ENCODE measurements around the gene CCNI2. TPM values are rescaled to one million over a fixed set of nuclear protein-coding genes. Genes with fewer than 3 reads are reported as not detected.

CCNI2 gene
- total and polyA plus RNA-seq, 2 experiments from 2014 or later = 0.73 TPM; not detected in 1

- H3K36me3 ChIP-seq (ENCODE audit: low read depth) = no peaks in the 10 kb centered on the region
- H2AFZ ChIP-seq = no peak overlapping the region
- H3K9ac ChIP-seq = no peak overlapping the region
- no peaks in the 10 kb centered on the region for H3K9me3 ChIP-seq (ENCODE audit: low read depth)
- H3K9me2 ChIP-seq (ENCODE audit: insufficient read depth) = no peaks in the 10 kb centered on the region
- peaks cover 4% of the 10 kb centered on the region for H4K20me1 ChIP-seq (ENCODE audit: insufficient read depth)
- no peak overlapping the region for H3K4me2 ChIP-seq (ENCODE audit: unreplicated experiment)
- H3K4me1 ChIP-seq (ENCODE audit: insufficient read depth) = peaks cover 34% of the 10 kb centered on the region
- H3K4me3 ChIP-seq = no peak overlapping the region
- peaks cover 81% of the 10 kb centered on the region for H3K79me2 ChIP-seq (ENCODE audit: insufficient read depth)
- 80 to 91% methylated on average over 5 of the region's 5 CpGs for WGBS, 2 experiments (ENCODE audit: low coverage in 1 of 2, low lambda C conversion rate in 2 of 2, missing lambda C conversion rate in 2 of 2)
- no peak for TF ChIP-seq EZH2phosphoT487 (IDR thresholded peaks at IDR 0.05; ENCODE audit: insufficient read depth, low read depth)
- TF ChIP-seq EZH2 (IDR thresholded peaks at IDR 0.05; ENCODE audit: insufficient read depth, poor library complexity, severe bottlenecking) = no peak
- in situ Hi-C loops (cut with MboI) = no loop called here
- no peak for DNase-seq
- no peaks in the 10 kb centered on the region for H3K27me3 ChIP-seq (replicated peaks; ENCODE audit: insufficient read depth)
- no peak overlapping the region for H3K27ac ChIP-seq
- H3F3A ChIP-seq (ENCODE audit: insufficient read depth) = 0 out of 2 replicates have a peak, but pooled peaks cover 9% of the 10 kb centered on the region
These were observed 25.9 kb downstream of the CCNI2 start for GRCh38 chr5:132773114-132773513.

GRCh38 chr5:132773601-132774355 lies 26.6 kb downstream of the CCNI2 start:
- WGBS, 2 experiments (ENCODE audit: low coverage in 1 of 2, low lambda C conversion rate in 2 of 2, missing lambda C conversion rate in 2 of 2) = 68 to 77% methylated on average over 12 of the region's 12 CpGs
- no peak overlapping the region for H2AFZ ChIP-seq
- no peaks in the 10 kb centered on the region for H3K9me2 ChIP-seq (ENCODE audit: insufficient read depth)
- peaks cover 74% of the 10 kb centered on the region for H3K79me2 ChIP-seq (ENCODE audit: insufficient read depth)
- TF ChIP-seq EZH2phosphoT487 (IDR thresholded peaks at IDR 0.05; ENCODE audit: insufficient read depth, low read depth) (no peak), EZH2 (IDR thresholded peaks at IDR 0.05; ENCODE audit: insufficient read depth, poor library complexity, severe bottlenecking) (no peak)
- H3K36me3 ChIP-seq (ENCODE audit: low read depth) = no peaks in the 10 kb centered on the region
- peaks cover under 1% of the 10 kb centered on the region; the same call in 1 of the 2 replicates for H4K20me1 ChIP-seq (ENCODE audit: insufficient read depth)
- H3F3A ChIP-seq (ENCODE audit: insufficient read depth) = 0 out of 2 replicates have a peak, but pooled peaks cover 2% of the 10 kb centered on the region
- no peak overlapping the region for H3K4me3 ChIP-seq
- DNase-seq = no peak
- no peak overlapping the region for H3K4me2 ChIP-seq (ENCODE audit: unreplicated experiment)
- in situ Hi-C loops (cut with MboI) = no loop called here
- no peak overlapping the region for H3K9ac ChIP-seq
- no peaks in the 10 kb centered on the region for H3K9me3 ChIP-seq (ENCODE audit: low read depth)
- H3K27ac ChIP-seq = no peak overlapping the region
- no peaks in the 10 kb centered on the region for H3K27me3 ChIP-seq (replicated peaks; ENCODE audit: insufficient read depth)
- H3K4me1 ChIP-seq (ENCODE audit: insufficient read depth) = peaks cover 33% of the 10 kb centered on the region

- no peaks in the 10 kb centered on the region for H3K36me3 ChIP-seq (ENCODE audit: low read depth)
- no peak overlapping the region for H3K27ac ChIP-seq
- H3K4me3 ChIP-seq = no peak overlapping the region
- DNase-seq = peak; percentile 24
- H2AFZ ChIP-seq = no peak overlapping the region
- WGBS, 2 experiments (ENCODE audit: low coverage in 1 of 2, low lambda C conversion rate in 2 of 2, missing lambda C conversion rate in 2 of 2) = 26 to 37% methylated on average over 3 of the region's 3 CpGs
- H3K4me1 ChIP-seq (ENCODE audit: insufficient read depth) = peaks cover 33% of the 10 kb centered on the region
- no peaks in the 10 kb centered on the region for H3K27me3 ChIP-seq (replicated peaks; ENCODE audit: insufficient read depth)
- H3K9me2 ChIP-seq (ENCODE audit: insufficient read depth) = no peaks in the 10 kb centered on the region
- no peaks in the 10 kb centered on the region; the same call in 1 of the 2 replicates for H4K20me1 ChIP-seq (ENCODE audit: insufficient read depth)
- peaks cover 68% of the 10 kb centered on the region for H3K79me2 ChIP-seq (ENCODE audit: insufficient read depth)
- no peaks in the 10 kb centered on the region for H3K9me3 ChIP-seq (ENCODE audit: low read depth)
- in situ Hi-C loops (cut with MboI) = no loop called here
- H3K9ac ChIP-seq = no peak overlapping the region
- no peaks in the 10 kb centered on the region for H3F3A ChIP-seq (ENCODE audit: insufficient read depth)
- peak overlapping the region; percentile 80 for H3K4me2 ChIP-seq (ENCODE audit: unreplicated experiment)
- no peak for TF ChIP-seq EZH2 (IDR thresholded peaks at IDR 0.05; ENCODE audit: insufficient read depth, poor library complexity, severe bottlenecking)
- no peak for TF ChIP-seq EZH2phosphoT487 (IDR thresholded peaks at IDR 0.05; ENCODE audit: insufficient read depth, low read depth)
These were observed 27.2 kb downstream of the CCNI2 start for GRCh38 chr5:132774406-132774805.

GRCh38 chr5:132774896-132775295 lies 27.7 kb downstream of the CCNI2 start:
- TF ChIP-seq EZH2 (IDR thresholded peaks at IDR 0.05; ENCODE audit: insufficient read depth, poor library complexity, severe bottlenecking) (no peak), EZH2phosphoT487 (IDR thresholded peaks at IDR 0.05; ENCODE audit: insufficient read depth, low read depth) (no peak)

More at GRCh38 chr5:132774896-132775295, 27.7 kb downstream of the CCNI2 start:
- no peaks in the 10 kb centered on the region for H3K9me2 ChIP-seq (ENCODE audit: insufficient read depth)
- H3K79me2 ChIP-seq (ENCODE audit: insufficient read depth) = peaks cover 64% of the 10 kb centered on the region
- peak; percentile 35 for DNase-seq
- no peak overlapping the region for H3K27ac ChIP-seq
- no peaks in the 10 kb centered on the region for H4K20me1 ChIP-seq (ENCODE audit: insufficient read depth)
- no peaks in the 10 kb centered on the region for H3K27me3 ChIP-seq (replicated peaks; ENCODE audit: insufficient read depth)
- WGBS, 2 experiments (ENCODE audit: low coverage in 1 of 2, low lambda C conversion rate in 2 of 2, missing lambda C conversion rate in 2 of 2) = 39 to 43% methylated on average over 5 of the region's 5 CpGs
- no peak overlapping the region for H3K9ac ChIP-seq
- no peak overlapping the region; the same call in 1 of the 2 replicates for H3K4me3 ChIP-seq
- H3K9me3 ChIP-seq (ENCODE audit: low read depth) = no peaks in the 10 kb centered on the region
- no peaks in the 10 kb centered on the region for H3F3A ChIP-seq (ENCODE audit: insufficient read depth)
- peaks cover 33% of the 10 kb centered on the region for H3K4me1 ChIP-seq (ENCODE audit: insufficient read depth)
- H2AFZ ChIP-seq = no peak overlapping the region
- peak overlapping the region; percentile 80 for H3K4me2 ChIP-seq (ENCODE audit: unreplicated experiment)
- in situ Hi-C loops (cut with MboI) = no loop called here
- no peaks in the 10 kb centered on the region for H3K36me3 ChIP-seq (ENCODE audit: low read depth)
